ENCODE data around the gene CLEC4D.

GRCh38 chr12:8493084-8493483 is 20.2 kb upstream of the CLEC4D start:
- TF ChIP-seq, protein P1, sequence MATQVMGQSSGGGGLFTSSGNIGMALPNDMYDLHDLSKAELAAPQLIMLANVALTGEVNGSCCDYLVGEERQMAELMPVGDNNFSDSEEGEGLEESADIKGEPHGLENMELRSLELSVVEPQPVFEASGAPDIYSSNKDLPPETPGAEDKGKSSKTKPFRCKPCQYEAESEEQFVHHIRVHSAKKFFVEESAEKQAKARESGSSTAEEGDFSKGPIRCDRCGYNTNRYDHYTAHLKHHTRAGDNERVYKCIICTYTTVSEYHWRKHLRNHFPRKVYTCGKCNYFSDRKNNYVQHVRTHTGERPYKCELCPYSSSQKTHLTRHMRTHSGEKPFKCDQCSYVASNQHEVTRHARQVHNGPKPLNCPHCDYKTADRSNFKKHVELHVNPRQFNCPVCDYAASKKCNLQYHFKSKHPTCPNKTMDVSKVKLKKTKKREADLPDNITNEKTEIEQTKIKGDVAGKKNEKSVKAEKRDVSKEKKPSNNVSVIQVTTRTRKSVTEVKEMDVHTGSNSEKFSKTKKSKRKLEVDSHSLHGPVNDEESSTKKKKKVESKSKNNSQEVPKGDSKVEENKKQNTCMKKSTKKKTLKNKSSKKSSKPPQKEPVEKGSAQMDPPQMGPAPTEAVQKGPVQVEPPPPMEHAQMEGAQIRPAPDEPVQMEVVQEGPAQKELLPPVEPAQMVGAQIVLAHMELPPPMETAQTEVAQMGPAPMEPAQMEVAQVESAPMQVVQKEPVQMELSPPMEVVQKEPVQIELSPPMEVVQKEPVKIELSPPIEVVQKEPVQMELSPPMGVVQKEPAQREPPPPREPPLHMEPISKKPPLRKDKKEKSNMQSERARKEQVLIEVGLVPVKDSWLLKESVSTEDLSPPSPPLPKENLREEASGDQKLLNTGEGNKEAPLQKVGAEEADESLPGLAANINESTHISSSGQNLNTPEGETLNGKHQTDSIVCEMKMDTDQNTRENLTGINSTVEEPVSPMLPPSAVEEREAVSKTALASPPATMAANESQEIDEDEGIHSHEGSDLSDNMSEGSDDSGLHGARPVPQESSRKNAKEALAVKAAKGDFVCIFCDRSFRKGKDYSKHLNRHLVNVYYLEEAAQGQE (IDR thresholded peaks at IDR 0.05; ENCODE audit: low read depth): no peak
- TF ChIP-seq ELF1 (IDR thresholded peaks at IDR 0.05; ENCODE audit: borderline replicate concordance, low read depth): no peak
- TF ChIP-seq EZH2 (IDR thresholded peaks at IDR 0.05): no peak
- TF ChIP-seq, protein P2, sequence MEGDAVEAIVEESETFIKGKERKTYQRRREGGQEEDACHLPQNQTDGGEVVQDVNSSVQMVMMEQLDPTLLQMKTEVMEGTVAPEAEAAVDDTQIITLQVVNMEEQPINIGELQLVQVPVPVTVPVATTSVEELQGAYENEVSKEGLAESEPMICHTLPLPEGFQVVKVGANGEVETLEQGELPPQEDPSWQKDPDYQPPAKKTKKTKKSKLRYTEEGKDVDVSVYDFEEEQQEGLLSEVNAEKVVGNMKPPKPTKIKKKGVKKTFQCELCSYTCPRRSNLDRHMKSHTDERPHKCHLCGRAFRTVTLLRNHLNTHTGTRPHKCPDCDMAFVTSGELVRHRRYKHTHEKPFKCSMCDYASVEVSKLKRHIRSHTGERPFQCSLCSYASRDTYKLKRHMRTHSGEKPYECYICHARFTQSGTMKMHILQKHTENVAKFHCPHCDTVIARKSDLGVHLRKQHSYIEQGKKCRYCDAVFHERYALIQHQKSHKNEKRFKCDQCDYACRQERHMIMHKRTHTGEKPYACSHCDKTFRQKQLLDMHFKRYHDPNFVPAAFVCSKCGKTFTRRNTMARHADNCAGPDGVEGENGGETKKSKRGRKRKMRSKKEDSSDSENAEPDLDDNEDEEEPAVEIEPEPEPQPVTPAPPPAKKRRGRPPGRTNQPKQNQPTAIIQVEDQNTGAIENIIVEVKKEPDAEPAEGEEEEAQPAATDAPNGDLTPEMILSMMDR (IDR thresholded peaks at IDR 0.05 in 2 of 3, conservative IDR thresholded peaks at IDR 0.05 in 1 of 3; ENCODE audit: borderline replicate concordance in 1 of 3, insufficient read depth in 1 of 3, low read depth in 2 of 3, low read length in 2 of 3): no peak
- no peak for TF ChIP-seq RAD21 (IDR thresholded peaks at IDR 0.05; ENCODE audit: low read depth)
- no peak for TF ChIP-seq TCF7L2 (IDR thresholded peaks at IDR 0.05; ENCODE audit: borderline replicate concordance, extremely low read depth, insufficient read depth, insufficient read length)
- TF ChIP-seq MAX (IDR thresholded peaks at IDR 0.05): no peak
- TF ChIP-seq POLR2AphosphoS5 (IDR thresholded peaks at IDR 0.05; ENCODE audit: low read depth, low read length): no peak
- no peak for TF ChIP-seq SP1 (IDR thresholded peaks at IDR 0.05; ENCODE audit: low read depth)
- no peak for TF ChIP-seq POLR2A (IDR thresholded peaks at IDR 0.05; ENCODE audit: borderline replicate concordance, extremely low read depth, insufficient read depth, insufficient read length)
- no peak for TF ChIP-seq YY1 (IDR thresholded peaks at IDR 0.05; ENCODE audit: extremely low read depth, insufficient replicate concordance, low read depth, low read length)
- no peak for TF ChIP-seq CEBPB (IDR thresholded peaks at IDR 0.05; ENCODE audit: low read depth)

Data from HCT116 (cell line).